PFSK-1 (cell line): ENCODE measurements around the gene NCEH1.

Source experiments
- FOXP2 ChIP-seq: optimal IDR thresholded peaks from 2 replicates; pipeline ENCODE3; 2011; ENCODE audit warnings: borderline replicate concordance, control low read depth, inconsistent platforms; ENCODE audit not compliant: insufficient read depth; ENCODE audit errors: extremely low read length, extremely low read depth
- POLR2AphosphoS5 ChIP-seq: IDR thresholded peaks from 2 replicates; pipeline ENCODE4 v1.6.1; 2012; ENCODE audit warnings: low read depth, mild to moderate bottlenecking, control low read depth, low read length, moderate library complexity
- SIN3A ChIP-seq: IDR thresholded peaks from 2 replicates; pipeline ENCODE4 v1.6.1; 2012; ENCODE audit warnings: mild to moderate bottlenecking, low read length, moderate library complexity, borderline replicate concordance; ENCODE audit not compliant: insufficient read depth
- TAF1 ChIP-seq: IDR thresholded peaks from 2 replicates; pipeline ENCODE4 v1.6.1; 2012; ENCODE audit warnings: low read length, control low read depth, borderline replicate concordance; ENCODE audit not compliant: insufficient read depth
- TF ChIP-seq, protein P1 (sequence below), 2 experiments: IDR thresholded peaks; 2 replicates each; pipeline versions ENCODE4 v1.6.1 to v1.8.0; 2011 to 2012; ENCODE audit warnings: low read depth in 2 of 2, low read length in 2 of 2, control low read depth in 1 of 2, inconsistent platforms in 1 of 2, mild to moderate bottlenecking in 1 of 2, moderate library complexity in 1 of 2; ENCODE audit not compliant: insufficient read depth in 1 of 2

NCEH1 gene

DNA sequence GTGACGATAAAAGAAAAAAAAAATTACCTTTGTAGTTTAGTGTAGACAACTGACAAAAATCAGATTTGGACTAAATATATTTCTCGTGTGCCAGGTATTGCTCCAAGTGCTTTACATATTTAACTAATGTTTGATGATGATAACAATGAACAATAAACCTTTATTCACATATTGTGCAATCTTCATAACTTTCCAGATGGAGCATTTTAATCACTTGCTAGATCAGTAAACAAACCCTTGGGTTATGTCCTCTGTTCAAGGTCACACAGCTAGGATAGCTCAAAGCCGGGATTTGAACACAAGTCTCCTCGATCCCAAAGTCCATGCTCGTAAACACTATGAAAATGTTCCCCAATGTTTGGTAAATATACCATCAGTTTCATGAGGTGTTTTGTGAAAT, 14.5 kb downstream of the NCEH1 start:
- TF ChIP-seq, protein P1, sequence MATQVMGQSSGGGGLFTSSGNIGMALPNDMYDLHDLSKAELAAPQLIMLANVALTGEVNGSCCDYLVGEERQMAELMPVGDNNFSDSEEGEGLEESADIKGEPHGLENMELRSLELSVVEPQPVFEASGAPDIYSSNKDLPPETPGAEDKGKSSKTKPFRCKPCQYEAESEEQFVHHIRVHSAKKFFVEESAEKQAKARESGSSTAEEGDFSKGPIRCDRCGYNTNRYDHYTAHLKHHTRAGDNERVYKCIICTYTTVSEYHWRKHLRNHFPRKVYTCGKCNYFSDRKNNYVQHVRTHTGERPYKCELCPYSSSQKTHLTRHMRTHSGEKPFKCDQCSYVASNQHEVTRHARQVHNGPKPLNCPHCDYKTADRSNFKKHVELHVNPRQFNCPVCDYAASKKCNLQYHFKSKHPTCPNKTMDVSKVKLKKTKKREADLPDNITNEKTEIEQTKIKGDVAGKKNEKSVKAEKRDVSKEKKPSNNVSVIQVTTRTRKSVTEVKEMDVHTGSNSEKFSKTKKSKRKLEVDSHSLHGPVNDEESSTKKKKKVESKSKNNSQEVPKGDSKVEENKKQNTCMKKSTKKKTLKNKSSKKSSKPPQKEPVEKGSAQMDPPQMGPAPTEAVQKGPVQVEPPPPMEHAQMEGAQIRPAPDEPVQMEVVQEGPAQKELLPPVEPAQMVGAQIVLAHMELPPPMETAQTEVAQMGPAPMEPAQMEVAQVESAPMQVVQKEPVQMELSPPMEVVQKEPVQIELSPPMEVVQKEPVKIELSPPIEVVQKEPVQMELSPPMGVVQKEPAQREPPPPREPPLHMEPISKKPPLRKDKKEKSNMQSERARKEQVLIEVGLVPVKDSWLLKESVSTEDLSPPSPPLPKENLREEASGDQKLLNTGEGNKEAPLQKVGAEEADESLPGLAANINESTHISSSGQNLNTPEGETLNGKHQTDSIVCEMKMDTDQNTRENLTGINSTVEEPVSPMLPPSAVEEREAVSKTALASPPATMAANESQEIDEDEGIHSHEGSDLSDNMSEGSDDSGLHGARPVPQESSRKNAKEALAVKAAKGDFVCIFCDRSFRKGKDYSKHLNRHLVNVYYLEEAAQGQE (IDR thresholded peaks at IDR 0.05; ENCODE audit: insufficient read depth in 1 of 2, low read depth in 2 of 2, low read length in 2 of 2) = no peak
- TF ChIP-seq SIN3A (no peak), POLR2AphosphoS5 (no peak), FOXP2 (no peak), TAF1 (no peak)

GRCh38 chr3:172694573-172695246, 16.2 kb downstream of the NCEH1 start:
- TF ChIP-seq POLR2AphosphoS5 (no peak), TAF1 (no peak)

DNA sequence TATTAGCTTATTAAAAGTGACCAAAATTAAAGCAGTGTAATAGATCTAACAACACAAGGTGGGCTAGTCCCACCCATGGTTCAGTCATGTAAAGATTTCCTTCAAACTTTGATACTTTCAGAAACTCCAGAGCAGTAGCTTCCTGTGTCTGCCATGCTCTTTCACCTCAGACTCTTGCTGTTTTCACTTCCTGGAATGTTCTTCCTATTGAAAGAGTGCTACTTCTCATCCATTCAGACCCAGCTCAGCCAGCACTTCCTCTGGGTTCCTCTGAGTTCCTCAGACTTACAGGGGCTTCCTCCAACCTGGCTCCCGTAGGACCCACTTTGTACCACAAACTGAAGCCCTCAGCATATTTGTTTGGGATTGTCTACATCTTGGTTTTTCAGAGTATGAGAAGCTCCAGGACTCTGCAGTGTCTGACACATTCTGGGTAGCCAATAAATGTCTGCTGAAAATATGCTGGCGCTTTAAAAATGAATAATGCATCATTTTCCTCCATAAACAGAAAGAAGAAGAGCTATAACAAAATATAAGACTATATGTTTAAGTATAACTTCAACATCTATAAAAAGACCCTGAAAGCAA, 18.0 kb downstream of the NCEH1 start:
- TF ChIP-seq TAF1 (no peak), FOXP2 (no peak), POLR2AphosphoS5 (no peak), SIN3A (no peak)
- TF ChIP-seq, protein P1 (IDR thresholded peaks at IDR 0.05; ENCODE audit: insufficient read depth in 1 of 2, low read depth in 2 of 2, low read length in 2 of 2) = no peak

GRCh38 chr3:172690936-172691335, 19.9 kb downstream of the NCEH1 start:
- TF ChIP-seq, protein P1 (IDR thresholded peaks at IDR 0.05; ENCODE audit: insufficient read depth in 1 of 2, low read depth in 2 of 2, low read length in 2 of 2) = no peak
- TF ChIP-seq SIN3A (no peak), POLR2AphosphoS5 (no peak), FOXP2 (no peak), TAF1 (no peak)

GRCh38 chr3:172688588-172688987, 22.3 kb downstream of the NCEH1 start:
- TF ChIP-seq FOXP2 (no peak), TAF1 (no peak), SIN3A (no peak), POLR2AphosphoS5 (no peak)
- TF ChIP-seq, protein P1 (IDR thresholded peaks at IDR 0.05; ENCODE audit: insufficient read depth in 1 of 2, low read depth in 2 of 2, low read length in 2 of 2) = no peak
